Subcutaneous adipose tissue (tissue), 4 donors: ENCODE measurements around the gene SIT1. TPM values are rescaled to one million over a fixed set of nuclear protein-coding genes. Genes with fewer than 3 reads are reported as not detected.

ENCODE experiments used
- CTCF ChIP-seq: fragments of 450-650 bp; IDR thresholded peaks from one replicate; pipeline ENCODE4 v1.5.1; 2016; ENCODE audit warnings: low read depth, mild to moderate bottlenecking, control low read depth, antibody characterized with exemption, moderate library complexity
- total RNA-seq, 4 donors: library from RNA; depleted of rRNA; stranded (reverse); fragments of >200 nt; gene quantifications; one replicate each; pipeline ENCODE4 v1.1.0, GENCODE V29; 2016

The SIT1 gene
- total RNA-seq, 4 donors from 2014 or later = 0.82 to 6.6 (median 4.2) TPM

- TF ChIP-seq CTCF = no peak
Measured at GRCh38 chr9:35682520-35683315, 32.0 kb upstream of the SIT1 start.

- no peak for TF ChIP-seq CTCF
Measured at GRCh38 chr9:35682051-35682450, 31.3 kb upstream of the SIT1 start.

- TF ChIP-seq CTCF = no peak
Measured at GRCh38 chr9:35681341-35682002, 30.7 kb upstream of the SIT1 start.

- no peak for TF ChIP-seq CTCF
Measured at GRCh38 chr9:35680331-35681105, 29.8 kb upstream of the SIT1 start.

GRCh38 chr9:35679766-35680330 is 29.1 kb upstream of the SIT1 start:
- TF ChIP-seq CTCF = no peak

GRCh38 chr9:35679091-35679490 is 28.4 kb upstream of the SIT1 start:
- TF ChIP-seq CTCF = no peak
